Heart left ventricle (tissue), 16 donors: ENCODE measurements around the gene LIN37. TPM values are rescaled to one million over a fixed set of nuclear protein-coding genes. Genes with fewer than 3 reads are reported as not detected.

ENCODE experiments used
- ATAC-seq, 4 donors: fragments of 200-7000 bp; cut with Tn5 transposase; one replicate each; pipeline ENCODE4 v1.9.1; 2020 to 2022; ENCODE audit warnings: moderate library complexity in 4 of 4, mild to moderate bottlenecking in 3 of 4, moderate number of reproducible peaks in 1 of 4
- DNase-seq, 5 donors: peaks; one replicate each; pipeline ENCODE4 v3.0.0-alpha.2; 2020
- H3K27ac ChIP-seq, 12 donors: fragments of 200-600 bp; sonication (generic) in 4 of 12; one replicate each; pipeline versions ENCODE4 v1.5.0 to v1.8.0; 2016 to 2022; ENCODE audit warnings: mild to moderate bottlenecking in 2 of 12
- H3K27me3 ChIP-seq, 9 donors: fragments of 200-600 bp; sonication (generic) in 2 of 9; one replicate each; pipeline versions ENCODE4 v1.5.1 to v1.8.0; 2016 to 2022; ENCODE audit warnings: mild to moderate bottlenecking in 3 of 9
- H3K36me3 ChIP-seq, 9 donors: fragments of 200-600 bp; sonication (generic) in 2 of 9; one replicate each; pipeline versions ENCODE4 v1.5.0 to v1.8.0; 2018 to 2022; ENCODE audit warnings: mild to moderate bottlenecking in 2 of 9
- H3K4me1 ChIP-seq, 12 donors: fragments of 200-600 bp; sonication (generic) in 4 of 12; one replicate each; pipeline versions ENCODE4 v1.5.0 to v1.8.0; 2016 to 2022; ENCODE audit warnings: mild to moderate bottlenecking in 3 of 12
- H3K4me3 ChIP-seq, 12 donors: fragments of 200-600 bp; sonication (generic) in 4 of 12; one replicate each; pipeline versions ENCODE4 v1.5.0 to v1.8.0; 2017 to 2022; ENCODE audit warnings: mild to moderate bottlenecking in 9 of 12, moderate library complexity in 4 of 12
- H3K9me3 ChIP-seq, 12 donors: fragments of 200-600 bp; sonication (generic) in 4 of 12; one replicate each; pipeline versions ENCODE4 v1.5.0 to v1.8.0; 2016 to 2022; ENCODE audit warnings: mild to moderate bottlenecking in 1 of 12
- CTCF ChIP-seq, 12 donors: fragments of 200-600 bp; sonication (generic) in 4 of 12; IDR thresholded peaks; one replicate each; pipeline versions ENCODE4 v1.5.0 to v1.8.0; 2018 to 2022; ENCODE audit warnings: antibody characterized with exemption in 12 of 12, mild to moderate bottlenecking in 5 of 12
- POLR2A ChIP-seq, 2 donors: fragments of 450-650 bp; IDR thresholded peaks; one replicate each; pipeline ENCODE4 v1.6.1; 2017; ENCODE audit warnings: antibody characterized with exemption in 2 of 2, mild to moderate bottlenecking in 2 of 2, moderate library complexity in 2 of 2
- WGBS, 4 donors: extraction: QIAGEN DNeasy Blood & Tissue Kit in 2 of 4; methylation state at CpG; one replicate each; pipeline versions ENCODE4 v1.1.5 to v1.1.7; 2013 to 2018; 5-methylcytosine and 5-hydroxymethylcytosine counted together
- intact Hi-C, 10 donors: fragments of 100-400 bp; cut with DNase I; formaldehyde crosslinking; loops; one replicate each; pipeline versions ENCODE4 v1.11.1 to v1.14.2; 2022
- polyA plus RNA-seq, 2 donors: library from polyadenylated mRNA; stranded (reverse); fragments of 200-250 nt; gene quantifications; one replicate each; pipeline ENCODE4 v1.2.3, GENCODE V29; 2013
- total RNA-seq, 9 donors: library from RNA; depleted of rRNA in 2 of 9; stranded (reverse); fragments of >200 nt in 2 of 9; fragmentation: NEBNext Ultra II Directional in 3 of 9; extraction: Animal tissue kit (Norgen Biotek cat#: 25700) in 3 of 9; gene quantifications; one replicate each; pipeline versions ENCODE4 v1.1.0 to v1.2.4, GENCODE V29; 2016 to 2023
- donor health status: ischemic (EF 13 %, LVEDD 7.1; RV severe dilation, severe dysfunction).
- donor health status: healthy with polysubstance abuse.
- donor health status: DM: no; HTN: yes; CAD: no.
- donor health status: DM: no; HTN: no; CAD: no.
- donor health status: ischemic (EF 25% LVEDD 6.9; RV normal size, moderate dysfunction).
- donor health status: ischemic (EF 25% LVEDD 5.7; RV mildly dilated, moderate dysfunction).
- donor health status: healthy.
- donor health status: DM: yes; HTN: yes; CAD: no.
- donor health status: ischemic (EF 35%, LVEDD 5.7; RV mildly dilated, moderate dysfunction).
- donor health status: nonischemic (EF 11% LVEDD 7.7; RV severe dilation, severe dysfunction).
- donor health status: DM: yes; HTN: yes; CAD: no.
- donor health status: PGD.
- donor health status: ischemic (EF 29% LVEDD 5.4; RV normal size, mild dysfunction).
- donor health status: nonischemic (EF 23%, LVEDD 6.1; RV moderate dilation, normal function).

The LIN37 gene
- total and polyA plus RNA-seq, 11 donors = 3.7 to 23.0 (median 7.8) TPM

- Histone ChIP-seq H3K9me3 (no peaks in the 10 kb centered on the region), H3K27me3 (no peaks in the 10 kb centered on the region), H3K4me1 (no peaks in the 10 kb centered on the region), H3K36me3 (peaks cover 5 to 97% (median 93%) of the 10 kb centered on the region in 9 donors), H3K4me3 (no peak overlapping the region), H3K27ac (no peak overlapping the region)
- DNase-seq = no peak
- 85 to 92% (median 90%) methylated on average over 16 to 25 of the region's 25 CpGs for WGBS, 4 donors
- intact Hi-C loops = no loop called here
- no peak for ATAC-seq
- TF ChIP-seq POLR2A (IDR thresholded peaks at IDR 0.05) (no peak), CTCF (IDR thresholded peaks at IDR 0.05) (no peak)
Observed at GRCh38 chr19:35732540-35733179, 15.7 kb upstream of the LIN37 start.

GRCh38 chr19:35733180-35734125 is 14.9 kb upstream of the LIN37 start:
- no peak for DNase-seq
- 89 to 94% (median 92%) methylated on average over 34 to 35 of the region's 35 CpGs for WGBS, 4 donors
- no peaks in the 10 kb centered on the region for H3K4me1 ChIP-seq
- H3K27ac ChIP-seq = no peak overlapping the region
- ATAC-seq = no peak
- no peak overlapping the region for H3K4me3 ChIP-seq
- no peaks in the 10 kb centered on the region for H3K27me3 ChIP-seq
- H3K36me3 ChIP-seq = peaks cover 5 to 97% (median 93%) of the 10 kb centered on the region in 9 donors
- intact Hi-C loops = no loop called here
- TF ChIP-seq CTCF (IDR thresholded peaks at IDR 0.05) (no peak), POLR2A (IDR thresholded peaks at IDR 0.05) (no peak)
- no peaks in the 10 kb centered on the region for H3K9me3 ChIP-seq

GRCh38 chr19:35734273-35734672 is 14.1 kb upstream of the LIN37 start:
- Histone ChIP-seq H3K36me3 (peaks cover 0 to 96% (median 91%) of the 10 kb centered on the region in 9 donors), H3K9me3 (no peaks in the 10 kb centered on the region), H3K27me3 (no peaks in the 10 kb centered on the region), H3K27ac (no peak overlapping the region), H3K4me3 (no peak overlapping the region), H3K4me1 (peaks cover 0 to 5% (median 0%) of the 10 kb centered on the region in 12 donors)
- intact Hi-C loops = no loop called here
- WGBS, 4 donors = 94 to 98% (median 95%) methylated on average over 8 of the region's 8 CpGs
- no peak for DNase-seq
- no peak for TF ChIP-seq POLR2A (IDR thresholded peaks at IDR 0.05)
- no peak for TF ChIP-seq CTCF (IDR thresholded peaks at IDR 0.05)
- no peak for ATAC-seq

- WGBS, 4 donors = 79 to 82% (median 81%) methylated on average over 5 of the region's 5 CpGs
- Histone ChIP-seq H3K27me3 (no peaks in the 10 kb centered on the region), H3K4me1 (peaks cover 0 to 11% (median 4%) of the 10 kb centered on the region in 12 donors), H3K36me3 (peaks cover 0 to 92% (median 85%) of the 10 kb centered on the region in 9 donors), H3K9me3 (no peaks in the 10 kb centered on the region), H3K4me3 (no peak overlapping the region), H3K27ac (no peak overlapping the region)
- intact Hi-C loops = no loop called here
- no peak for ATAC-seq
- TF ChIP-seq CTCF (IDR thresholded peaks at IDR 0.05) (no peak), POLR2A (IDR thresholded peaks at IDR 0.05) (no peak)
- no peak for DNase-seq
Observed at GRCh38 chr19:35734889-35735288, 13.5 kb upstream of the LIN37 start.
